ENCODE results near the gene PNO1. TPM values are rescaled to one million over a fixed set of nuclear protein-coding genes. Genes with fewer than 3 reads are reported as not detected.
"Not testable (repeated sequence)": the region's sequence is repeated elsewhere in the genome, so short reads cannot be mapped to it uniquely, and the experiment has no call there.

Gene PNO1
- total RNA-seq, 1 experiment from 2014 or later = 42.1 TPM

DNA sequence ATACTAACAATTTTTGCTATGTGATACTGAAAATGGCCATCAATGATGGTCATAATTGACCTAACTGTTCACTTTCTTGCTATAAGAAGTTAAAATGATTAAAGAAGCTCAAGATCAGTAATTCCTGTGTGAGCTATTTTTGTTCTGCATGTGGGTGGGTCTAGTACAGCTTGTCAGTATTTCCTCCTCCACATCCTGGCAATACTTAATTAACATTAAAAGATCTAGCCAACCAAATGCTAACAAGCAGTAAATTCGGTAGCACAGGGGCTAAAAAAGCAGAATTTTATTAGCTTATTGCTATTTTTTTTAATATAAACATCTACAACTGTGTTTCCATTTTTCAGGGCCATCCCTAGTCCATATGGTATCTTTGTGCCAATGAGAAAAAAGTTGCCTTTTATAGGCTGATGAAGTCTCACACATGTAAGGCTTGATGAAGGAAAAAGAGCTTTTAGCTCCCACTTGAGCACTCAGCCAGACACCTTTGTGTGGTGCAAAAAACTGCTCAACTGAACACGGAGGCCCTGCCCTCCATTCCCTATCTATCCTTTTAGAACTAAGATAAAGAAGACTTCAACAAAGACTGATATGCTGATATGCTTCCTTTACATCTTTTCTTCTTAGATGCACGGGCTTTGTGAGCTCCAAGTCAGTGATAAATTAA lies 4.9 kb upstream of the PNO1 start:
- in situ Hi-C loops (cut with HindIII; ENCODE audit: low sequenced_read_pairs) = no loop called here
- DNase-seq (ENCODE audit: low spot score) = no peak

DNA sequence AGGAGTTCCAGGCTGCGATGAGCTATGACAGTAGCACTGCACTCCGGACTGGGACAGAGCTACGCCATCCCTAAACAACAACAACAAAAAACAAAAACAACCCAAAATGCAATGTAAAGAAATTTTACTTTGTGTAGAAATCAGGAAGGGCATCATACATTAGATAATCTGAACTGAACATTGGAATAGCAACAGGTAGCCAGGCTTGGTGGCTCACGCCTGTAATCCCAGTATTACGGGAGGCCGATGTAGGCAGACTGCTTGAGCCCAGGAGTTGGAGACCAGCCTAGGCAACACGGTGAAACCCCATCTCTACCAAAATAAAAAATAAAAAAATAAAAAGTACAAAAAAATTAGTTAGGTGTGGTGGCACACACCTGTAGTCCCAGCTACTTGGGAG lies 2.1 kb upstream of the PNO1 start:
- no peak for DNase-seq (ENCODE audit: low spot score)
- in situ Hi-C loops (cut with HindIII; ENCODE audit: low sequenced_read_pairs) = no loop called here

DNA sequence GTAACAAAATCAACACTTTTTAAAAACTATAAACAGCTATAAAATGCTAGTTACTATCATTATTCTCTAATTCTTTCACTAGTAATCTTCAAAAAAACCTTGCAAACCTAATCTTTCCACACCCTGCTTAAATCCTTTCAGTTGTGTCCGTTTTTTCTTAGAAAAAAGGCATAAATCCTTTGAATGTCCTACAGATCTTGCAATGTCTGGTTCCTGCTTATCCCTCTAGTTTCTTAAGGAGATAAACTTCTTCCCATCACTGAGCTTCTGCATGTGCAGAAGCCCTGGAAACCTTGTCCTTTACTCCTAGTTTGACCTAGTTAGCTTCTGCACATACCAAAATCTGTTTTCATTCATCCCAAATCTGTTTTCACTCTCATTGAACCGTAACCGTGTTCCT lies 1.3 kb upstream of the PNO1 start:
- in situ Hi-C loops (cut with HindIII; ENCODE audit: low sequenced_read_pairs) = no loop called here
- peak; percentile 10 for DNase-seq (ENCODE audit: low spot score)

DNA sequence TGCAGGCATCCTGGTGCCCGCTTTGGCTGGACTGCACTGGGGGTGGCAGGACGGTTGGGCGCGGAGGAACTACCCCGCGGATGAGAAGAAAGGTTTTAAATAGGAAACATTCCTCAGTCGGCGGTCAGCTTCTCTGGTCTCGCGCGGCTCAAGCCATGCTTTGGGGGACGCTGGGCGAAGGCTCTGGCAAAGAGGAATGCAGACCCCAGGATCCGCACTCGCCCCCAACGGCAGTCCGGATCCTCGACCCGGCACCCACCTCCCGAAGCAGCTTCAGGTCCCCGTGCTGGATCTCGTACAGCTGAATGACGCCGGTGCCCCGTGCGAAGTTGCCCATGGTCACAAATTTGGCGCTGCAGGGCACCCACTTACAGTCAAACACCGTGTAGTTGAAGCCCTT lies 686 bp upstream of the PNO1 start:
- in situ Hi-C loops (cut with HindIII; ENCODE audit: low sequenced_read_pairs) = no loop called here
- DNase-seq (ENCODE audit: low spot score) = no peak

DNA sequence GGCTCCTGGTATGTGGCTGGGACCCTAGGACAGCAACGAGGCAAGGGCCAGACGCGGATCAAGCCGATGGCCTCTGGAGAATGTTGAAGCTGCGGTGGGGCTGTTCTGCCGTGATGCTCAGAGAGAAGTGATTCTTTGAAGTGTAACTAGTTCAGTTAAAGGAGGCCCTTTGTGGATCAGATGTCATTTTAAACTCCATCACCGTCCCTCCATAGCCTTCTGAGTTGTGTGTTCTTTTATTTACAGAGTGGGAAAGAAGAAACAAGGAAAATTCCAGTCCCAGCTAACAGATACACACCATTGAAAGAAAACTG lies 403 bp downstream of the PNO1 start:
- no peak for DNase-seq (ENCODE audit: low spot score)
- in situ Hi-C loops (cut with HindIII; ENCODE audit: low sequenced_read_pairs) = no loop called here

DNA sequence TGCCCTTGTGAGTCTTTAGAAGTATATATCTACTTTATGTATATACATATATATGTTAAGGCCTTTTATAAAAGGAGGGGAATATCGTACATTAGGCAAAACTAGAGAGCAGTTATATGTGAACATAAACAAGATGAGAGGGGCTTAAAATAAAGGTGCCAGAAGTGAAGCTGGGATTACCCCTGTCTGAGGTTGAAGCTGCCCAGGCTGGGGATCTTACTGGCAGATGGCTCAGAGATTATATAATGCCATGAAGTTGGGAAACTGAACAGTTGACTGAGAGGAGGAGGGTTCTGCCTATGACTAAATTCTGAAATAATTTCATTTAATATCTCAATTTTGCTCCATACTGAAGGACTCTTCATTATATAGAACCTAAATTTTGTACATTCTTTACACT lies 6.0 kb downstream of the PNO1 start:
- DNase-seq (ENCODE audit: low spot score) = no peak
- in situ Hi-C loops (cut with HindIII; ENCODE audit: low sequenced_read_pairs) = no loop called here

DNA sequence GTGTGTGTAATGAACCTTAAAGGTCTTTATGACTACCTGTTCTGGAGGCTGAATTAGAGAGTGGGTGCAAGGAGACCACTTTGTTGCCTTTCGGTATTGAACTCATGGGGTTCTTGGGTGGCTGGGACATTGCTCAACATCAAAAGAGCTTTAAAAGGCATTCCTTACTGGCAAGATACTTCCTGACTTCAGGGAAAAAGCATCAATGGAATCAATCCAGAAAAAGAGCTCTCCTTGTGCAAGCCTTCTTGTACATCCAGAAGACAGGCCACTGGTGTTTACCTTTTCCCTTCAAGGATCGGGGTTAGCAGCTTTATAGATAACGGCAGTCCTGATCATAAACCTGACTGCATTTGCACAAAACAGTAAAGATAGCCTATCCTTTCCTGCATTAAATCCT lies 9.5 kb downstream of the PNO1 start:
- in situ Hi-C loops (cut with HindIII; ENCODE audit: low sequenced_read_pairs) = no loop called here
- DNase-seq (ENCODE audit: low spot score) = no peak

DNA sequence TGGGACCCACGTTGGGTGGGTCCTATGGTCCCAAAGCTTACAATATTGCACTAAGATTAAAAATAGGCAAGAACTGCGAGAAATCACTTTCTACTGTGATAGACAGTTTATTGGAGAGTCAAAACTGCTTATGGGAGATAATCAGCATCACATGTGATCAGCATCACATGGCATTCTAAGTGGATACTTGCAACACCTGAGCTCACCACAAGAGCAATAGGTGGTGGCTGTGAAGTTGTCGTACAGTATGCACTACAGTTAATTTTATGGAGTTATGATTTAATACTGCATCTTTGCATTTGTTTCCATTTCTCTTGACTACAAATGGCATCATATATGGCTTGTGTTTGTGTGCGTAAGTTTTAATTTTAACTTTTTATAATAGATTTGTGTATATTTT lies 11.6 kb downstream of the PNO1 start:
- no peak for DNase-seq (ENCODE audit: low spot score)
- in situ Hi-C loops (cut with HindIII; ENCODE audit: low sequenced_read_pairs) = no loop called here

DNA sequence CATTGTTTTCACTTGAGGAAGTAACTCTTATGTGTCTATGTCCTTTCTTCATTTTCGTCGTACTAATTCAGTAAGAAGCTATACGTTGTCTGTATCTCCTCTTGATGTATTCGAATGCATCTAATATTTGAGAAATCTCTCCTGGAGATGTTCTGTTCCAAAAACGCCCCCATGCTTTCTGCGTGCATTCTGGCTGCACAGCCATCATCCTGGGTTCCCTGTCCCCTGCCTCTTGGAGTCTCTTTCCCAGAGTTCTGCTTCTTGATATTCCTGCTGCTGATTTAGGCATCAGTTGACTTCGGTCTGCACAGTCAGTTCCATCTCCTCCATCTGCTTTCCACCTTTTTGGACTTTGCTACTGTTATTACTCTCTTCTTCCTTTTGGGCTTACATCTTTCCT lies 13.5 kb downstream of the PNO1 start:
- in situ Hi-C loops (cut with HindIII; ENCODE audit: low sequenced_read_pairs) = no loop called here
- DNase-seq (ENCODE audit: low spot score) = no peak

DNA sequence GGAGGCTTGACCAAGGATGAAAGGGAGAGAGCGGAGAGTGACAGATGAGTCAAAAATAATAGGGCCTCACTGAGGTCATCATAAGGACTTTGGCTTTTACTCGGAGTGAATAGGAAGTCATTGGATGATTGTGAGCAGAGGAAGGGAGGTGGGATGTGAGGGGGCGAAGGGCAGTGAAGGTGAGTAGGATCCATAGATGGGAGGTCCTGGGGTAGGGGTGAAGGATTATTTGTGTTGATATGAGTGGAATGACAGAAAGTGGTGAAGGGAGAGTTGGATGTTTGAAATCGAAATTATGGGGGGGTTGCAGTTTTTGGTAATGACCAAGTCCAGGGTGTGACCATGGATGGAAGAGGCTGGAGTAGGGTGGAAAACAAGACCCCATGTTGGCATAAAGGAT lies 14.0 kb downstream of the PNO1 start:
- in situ Hi-C loops (cut with HindIII; ENCODE audit: low sequenced_read_pairs) = no loop called here
- no peak for DNase-seq (ENCODE audit: low spot score)

DNA sequence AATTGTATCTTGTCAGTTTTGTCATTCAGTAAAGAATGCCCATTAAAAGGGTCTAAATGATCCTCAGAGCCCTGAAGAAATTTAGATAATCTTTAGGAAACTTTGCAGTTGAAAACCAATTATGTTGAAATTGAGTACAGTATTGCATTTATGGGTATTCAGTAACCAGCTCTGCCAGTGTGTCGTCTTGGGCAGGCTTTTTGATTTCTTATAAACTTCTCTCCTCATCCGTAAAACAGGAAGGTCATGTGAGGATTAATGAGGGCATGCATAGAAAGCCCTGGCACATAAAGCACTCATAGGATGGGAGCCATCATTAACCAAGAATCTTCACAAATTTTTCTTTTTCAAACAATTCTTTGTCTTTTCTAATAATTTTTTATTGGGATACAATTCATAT lies 14.8 kb downstream of the PNO1 start:
- in situ Hi-C loops (cut with HindIII; ENCODE audit: low sequenced_read_pairs) = no loop called here
- no peak for DNase-seq (ENCODE audit: low spot score)

DNA sequence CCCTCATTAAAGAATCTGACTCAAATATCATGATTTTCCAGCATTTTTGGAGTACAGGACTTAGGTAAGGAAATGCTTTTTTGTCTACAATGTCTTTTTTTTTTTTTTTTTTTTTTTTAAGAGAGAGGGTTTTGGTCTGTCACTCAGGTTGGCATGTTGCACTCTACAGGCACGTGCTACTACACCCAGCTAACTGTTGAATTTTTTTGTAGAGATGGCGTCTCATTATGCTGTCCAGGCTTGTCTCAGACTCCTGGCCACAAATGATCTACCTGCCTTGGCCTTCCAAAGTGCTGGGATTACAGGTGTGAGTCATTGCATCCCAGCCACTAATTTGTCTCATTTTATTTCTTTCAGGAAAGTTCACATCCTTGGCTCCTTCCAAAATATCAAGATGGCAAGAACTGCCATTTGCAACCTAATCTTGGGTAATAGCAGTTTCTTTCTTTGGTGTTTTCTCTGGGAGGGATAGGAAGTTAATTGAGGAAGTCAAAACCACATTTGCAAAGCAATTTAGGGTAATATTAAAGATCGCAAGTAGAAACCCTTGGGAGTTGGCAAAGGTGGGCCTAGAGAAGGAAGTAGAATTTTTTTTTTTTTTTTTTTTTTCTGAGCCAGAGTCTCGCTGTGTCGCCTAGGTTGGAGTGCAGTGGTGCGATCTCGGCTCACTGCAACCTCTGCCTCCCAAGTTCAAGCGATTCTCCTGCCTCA lies 15.5 kb downstream of the PNO1 start:
- no peak for DNase-seq (ENCODE audit: low spot score)
- in situ Hi-C loops (cut with HindIII; ENCODE audit: low sequenced_read_pairs) = no loop called here

DNA sequence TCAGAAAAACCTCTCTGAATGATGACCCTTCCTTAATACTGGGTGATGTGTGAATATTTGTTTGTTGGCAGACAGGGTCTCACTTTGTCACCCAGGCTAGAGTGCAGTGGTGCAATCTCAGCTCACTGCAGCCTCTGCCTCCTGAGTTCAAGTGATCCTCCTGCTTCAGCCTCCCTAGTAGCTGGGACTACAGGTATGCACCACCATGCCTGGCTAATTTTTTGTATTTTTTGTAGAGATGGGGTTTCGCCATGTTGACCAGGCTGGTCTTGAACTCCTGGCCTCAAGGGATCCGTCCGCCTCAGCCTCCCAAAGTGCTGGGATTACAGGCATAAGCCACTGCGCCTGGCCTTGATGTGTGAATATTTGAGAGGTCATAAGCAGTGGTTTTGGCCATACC lies 17.5 kb downstream of the PNO1 start:
- in situ Hi-C loops (cut with HindIII; ENCODE audit: low sequenced_read_pairs); DNase-seq (ENCODE audit: low spot score): not testable (repeated sequence)

DNA sequence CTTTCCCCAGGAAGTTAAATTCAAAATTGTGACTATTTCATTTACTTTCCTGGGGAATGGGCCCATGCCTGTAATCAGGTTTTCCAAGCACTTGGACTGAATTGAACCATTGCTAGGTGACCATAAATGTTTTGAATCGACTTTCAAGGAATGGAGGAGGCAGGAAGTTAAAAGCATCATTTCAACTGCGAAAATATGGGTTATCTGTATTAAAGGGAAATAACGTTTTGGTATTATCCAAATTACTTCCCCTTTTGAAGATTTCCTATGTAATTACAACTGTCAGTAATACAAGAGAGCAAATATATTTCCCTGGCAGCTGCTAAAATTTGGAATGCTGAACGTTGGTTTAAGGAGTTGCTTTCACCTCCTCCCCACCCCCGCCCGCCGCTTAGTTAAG lies 19.0 kb downstream of the PNO1 start:
- no peak for DNase-seq (ENCODE audit: low spot score)
- in situ Hi-C loops (cut with HindIII; ENCODE audit: low sequenced_read_pairs) = no loop called here

DNA sequence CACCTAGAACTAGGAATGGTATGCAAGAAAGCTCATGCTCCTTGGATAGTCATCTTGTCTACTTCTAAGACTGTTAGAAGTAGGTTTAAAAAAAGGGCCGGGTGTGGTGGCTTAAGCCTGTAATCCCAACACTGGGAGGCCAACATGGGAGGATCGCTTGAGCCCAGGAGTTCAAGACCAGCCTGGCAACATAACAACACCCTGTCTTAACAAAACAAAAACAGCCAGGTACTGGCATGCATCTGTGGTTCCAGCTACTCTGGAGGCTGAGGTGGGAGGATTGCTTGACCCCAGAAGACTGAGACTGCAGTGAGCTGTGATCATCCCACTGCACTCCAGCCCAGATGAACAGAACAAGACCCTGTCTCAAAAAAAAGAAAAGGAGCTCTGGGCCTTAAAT lies 19.9 kb downstream of the PNO1 start:
- DNase-seq (ENCODE audit: low spot score) = no peak
- in situ Hi-C loops (cut with HindIII; ENCODE audit: low sequenced_read_pairs) = no loop called here

DNA sequence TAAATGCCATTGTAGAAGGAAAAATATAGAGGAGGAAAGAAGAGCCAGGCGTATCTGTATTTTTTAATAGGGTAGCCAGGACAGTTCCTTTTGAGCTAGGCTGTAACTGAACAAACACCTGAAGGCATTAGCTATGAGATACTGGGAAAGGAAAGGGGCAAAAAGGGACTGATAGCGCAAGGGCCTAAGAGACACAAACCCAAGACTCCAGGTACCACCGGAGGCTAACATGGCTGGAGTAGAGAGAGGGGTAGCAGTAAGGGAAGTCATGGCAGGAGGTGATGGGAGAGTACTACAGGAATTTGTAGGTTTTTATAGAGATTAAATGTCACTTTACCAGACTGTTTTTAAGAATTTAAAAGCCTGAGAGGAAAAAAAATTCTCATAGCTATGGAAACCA lies 20.7 kb downstream of the PNO1 start:
- in situ Hi-C loops (cut with HindIII; ENCODE audit: low sequenced_read_pairs) = no loop called here

DNA sequence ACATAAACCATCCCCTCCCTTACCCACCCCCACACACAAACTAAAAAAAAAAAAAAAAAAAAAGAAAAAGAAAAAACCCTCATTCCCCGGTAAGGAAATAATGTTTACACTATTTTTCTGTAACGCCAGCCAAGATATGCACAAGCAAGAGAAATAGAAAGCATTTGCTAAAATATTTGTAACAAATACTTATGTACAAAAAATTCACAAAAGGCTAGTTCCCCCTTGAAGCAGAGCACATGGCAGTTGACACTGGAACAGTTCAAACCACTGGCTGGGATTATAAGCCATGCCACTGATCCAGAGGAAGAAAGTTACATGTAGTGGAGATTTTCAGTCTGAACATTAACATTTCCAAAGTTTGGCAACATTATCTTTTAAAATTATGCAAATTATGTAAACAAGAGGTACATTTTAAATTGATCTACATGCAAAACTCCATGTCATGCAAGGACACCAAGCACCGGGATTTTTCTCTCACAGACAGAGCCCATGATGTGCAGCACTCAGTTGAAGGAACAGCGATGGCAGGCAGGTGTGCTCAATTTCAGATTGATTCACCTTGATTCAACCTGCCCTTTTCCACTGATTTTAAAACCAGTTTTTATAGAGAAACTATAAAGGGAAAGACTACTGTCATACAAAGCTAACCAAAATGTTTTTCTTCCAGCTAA lies 21.4 kb downstream of the PNO1 start:
- DNase-seq (ENCODE audit: low spot score) = no peak
- in situ Hi-C loops (cut with HindIII; ENCODE audit: low sequenced_read_pairs) = no loop called here

More for the DNA sequence above, 20.7 kb downstream of the PNO1 start:
- no peak for DNase-seq (ENCODE audit: low spot score)

DNA sequence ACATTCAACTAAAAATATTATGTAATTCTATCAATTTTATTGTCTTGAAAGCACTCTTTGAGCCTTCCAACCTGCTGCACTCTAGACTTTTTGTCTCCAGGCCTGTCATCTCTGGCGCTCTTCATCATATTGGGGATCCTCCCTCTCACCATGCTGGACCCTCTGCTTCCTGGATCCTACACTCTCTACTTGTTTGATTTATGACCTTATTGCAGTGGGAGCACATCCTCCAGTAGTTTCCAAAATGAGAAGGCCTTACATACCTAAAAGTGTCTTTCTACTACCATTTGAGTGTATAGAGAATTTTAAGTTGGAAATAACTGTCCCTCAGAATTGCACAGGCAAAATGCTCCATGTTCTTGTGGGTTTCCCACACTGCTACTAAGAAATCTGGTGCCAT lies 25.2 kb downstream of the PNO1 start:
- no peak for DNase-seq (ENCODE audit: low spot score)
- in situ Hi-C loops (cut with HindIII; ENCODE audit: low sequenced_read_pairs) = no loop called here

DNA sequence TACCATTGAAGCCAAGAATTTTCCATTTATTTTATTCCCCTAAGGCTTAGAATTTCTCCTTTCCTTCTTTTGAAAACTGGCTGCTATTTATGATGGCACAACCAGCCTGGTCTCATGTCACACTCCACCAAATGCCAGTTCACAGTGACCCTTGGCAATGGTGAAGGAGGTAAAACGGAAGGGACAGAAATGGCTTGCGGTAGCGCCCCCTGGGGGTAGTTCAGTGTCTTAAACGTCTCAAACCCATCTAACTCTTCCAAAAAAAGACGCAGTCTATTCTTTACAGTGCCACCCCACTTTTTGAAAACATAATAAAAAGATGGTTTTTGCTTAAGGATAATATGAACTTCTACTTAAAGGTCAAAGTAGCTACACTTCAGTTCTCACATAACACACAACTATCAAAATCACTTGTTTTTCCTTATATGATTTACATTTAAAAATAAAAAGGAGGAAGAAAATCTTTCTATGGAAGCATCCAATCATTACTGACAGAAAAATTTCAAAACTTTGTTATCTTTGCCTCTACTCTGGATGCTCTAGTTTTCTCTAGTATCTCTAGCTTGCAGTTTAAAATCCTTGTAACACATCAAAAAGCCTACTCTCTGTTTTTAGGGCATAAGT lies 28.0 kb downstream of the PNO1 start:
- in situ Hi-C loops (cut with HindIII; ENCODE audit: low sequenced_read_pairs) = no loop called here
- no peak for DNase-seq (ENCODE audit: low spot score)

DNA sequence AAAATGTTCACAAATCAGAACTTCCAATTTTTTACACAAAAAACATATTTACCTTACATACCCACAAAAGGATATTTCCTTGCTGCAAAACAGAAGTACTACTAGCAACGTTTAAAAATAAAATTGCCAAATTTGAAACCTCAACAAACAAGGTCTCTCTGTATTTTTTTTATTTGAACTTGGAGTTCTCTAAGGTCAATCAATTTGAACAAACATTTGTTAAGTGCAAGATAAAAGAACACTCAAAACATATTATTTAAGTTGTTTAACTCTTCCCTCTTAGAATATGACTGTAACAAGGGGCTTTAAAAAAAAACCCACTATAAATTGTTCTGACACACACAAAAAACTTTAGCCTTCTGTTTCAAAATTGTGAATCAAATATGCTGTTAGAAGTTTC lies 29.6 kb downstream of the PNO1 start:
- DNase-seq (ENCODE audit: low spot score) = no peak
- in situ Hi-C loops (cut with HindIII; ENCODE audit: low sequenced_read_pairs) = no loop called here
